ENCODE results near the gene PCDHGA4.
"Not testable (repeated sequence)": the region's sequence is repeated elsewhere in the genome, so short reads cannot be mapped to it uniquely, and the experiment has no call there.

PCDHGA4 gene

GRCh38 chr5:141354900-141355469 is at the start of gene PCDHGA4:
PCDHGA4 (plus strand) TSS chr5:141355021; CDS start chr5:141355108, 87 bp downstream.
- no peak for DNase-seq

GRCh38 chr5:141306630-141307029 is 48.2 kb upstream of the PCDHGA4 start:
- no peak for DNase-seq

GRCh38 chr5:141313711-141314110 is 41.1 kb upstream of the PCDHGA4 start:
- no peak for DNase-seq

- DNase-seq, result not testable (repeated sequence)
These were observed 37.9 kb upstream of the PCDHGA4 start for GRCh38 chr5:141316963-141317362.

GRCh38 chr5:141319202-141319601 is 35.6 kb upstream of the PCDHGA4 start:
- no peak for DNase-seq

DNA sequence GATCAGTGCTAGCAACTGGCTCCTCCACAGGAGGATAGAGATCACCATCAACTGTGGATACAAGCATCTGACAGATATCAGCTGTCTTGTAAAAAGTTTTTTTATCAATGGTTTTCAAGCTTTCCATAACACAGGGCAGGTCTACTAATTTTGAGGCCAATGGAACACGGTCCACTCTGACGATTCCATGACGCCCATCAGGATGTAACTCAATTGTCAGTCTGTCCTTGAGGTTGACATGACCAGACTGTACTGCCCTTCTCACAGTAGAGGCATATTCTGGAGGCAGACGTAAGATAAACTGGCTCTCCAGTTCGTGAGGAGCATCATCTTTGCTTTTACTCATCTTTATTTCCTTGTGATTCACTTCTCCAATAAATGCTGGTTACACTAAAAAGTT is 35.1 kb upstream of the PCDHGA4 start:
- DNase-seq, result no peak

DNA sequence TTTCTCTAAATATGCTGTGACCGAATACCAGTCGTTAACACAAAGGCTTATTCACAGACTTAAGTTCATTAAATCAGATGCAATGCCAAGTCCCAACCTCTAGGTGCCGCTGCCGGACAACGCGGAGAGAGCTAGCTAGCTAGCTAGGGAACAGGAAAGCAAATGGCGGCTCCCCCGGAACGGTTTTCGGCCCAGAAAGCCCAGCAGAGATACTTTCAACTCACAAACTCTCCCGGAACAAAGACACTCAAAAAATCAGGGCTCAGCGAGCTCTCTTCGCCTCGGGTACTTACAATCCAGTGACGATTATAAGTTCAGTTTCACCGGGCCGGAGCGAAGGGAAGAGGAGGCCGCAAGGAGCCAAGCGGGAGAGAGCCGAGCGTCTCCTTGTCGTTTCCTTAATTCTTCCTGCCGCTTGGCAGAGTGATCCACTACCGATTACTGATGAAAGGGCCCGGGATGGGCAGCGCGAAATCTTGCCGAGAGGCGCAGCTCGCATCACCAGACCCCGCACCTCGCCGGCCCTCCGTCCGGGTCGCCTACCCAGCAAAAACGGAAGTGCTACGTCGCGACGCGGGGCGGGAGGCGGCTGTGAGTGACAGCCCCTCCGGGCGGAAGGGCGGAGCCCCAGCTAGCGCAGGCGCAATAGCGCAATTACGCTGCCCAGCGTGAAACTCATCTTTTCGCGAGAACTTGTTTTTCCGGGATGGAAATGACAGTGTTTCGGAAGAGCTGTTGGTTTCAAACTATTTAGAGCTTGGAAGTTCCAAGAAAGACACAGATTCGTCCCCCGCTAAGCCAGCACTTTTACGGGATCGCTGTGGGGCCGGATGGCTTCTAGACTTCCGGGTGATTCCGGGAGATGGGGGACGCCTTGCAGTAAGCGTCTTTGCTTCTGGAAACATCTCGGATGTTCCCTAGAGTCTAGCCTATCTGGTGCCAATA is 34.3 kb upstream of the PCDHGA4 start, which contains the start of gene TAF7:
TSS of gene TAF7 (minus strand) at position 560 of the 945 bp plus-strand sequence. CDS start 740 bp downstream, outside the sequence.
- peak; percentile 91 to 95 for DNase-seq

GRCh38 chr5:141322261-141322660 is 32.6 kb upstream of the PCDHGA4 start:
- DNase-seq, result no peak

DNA sequence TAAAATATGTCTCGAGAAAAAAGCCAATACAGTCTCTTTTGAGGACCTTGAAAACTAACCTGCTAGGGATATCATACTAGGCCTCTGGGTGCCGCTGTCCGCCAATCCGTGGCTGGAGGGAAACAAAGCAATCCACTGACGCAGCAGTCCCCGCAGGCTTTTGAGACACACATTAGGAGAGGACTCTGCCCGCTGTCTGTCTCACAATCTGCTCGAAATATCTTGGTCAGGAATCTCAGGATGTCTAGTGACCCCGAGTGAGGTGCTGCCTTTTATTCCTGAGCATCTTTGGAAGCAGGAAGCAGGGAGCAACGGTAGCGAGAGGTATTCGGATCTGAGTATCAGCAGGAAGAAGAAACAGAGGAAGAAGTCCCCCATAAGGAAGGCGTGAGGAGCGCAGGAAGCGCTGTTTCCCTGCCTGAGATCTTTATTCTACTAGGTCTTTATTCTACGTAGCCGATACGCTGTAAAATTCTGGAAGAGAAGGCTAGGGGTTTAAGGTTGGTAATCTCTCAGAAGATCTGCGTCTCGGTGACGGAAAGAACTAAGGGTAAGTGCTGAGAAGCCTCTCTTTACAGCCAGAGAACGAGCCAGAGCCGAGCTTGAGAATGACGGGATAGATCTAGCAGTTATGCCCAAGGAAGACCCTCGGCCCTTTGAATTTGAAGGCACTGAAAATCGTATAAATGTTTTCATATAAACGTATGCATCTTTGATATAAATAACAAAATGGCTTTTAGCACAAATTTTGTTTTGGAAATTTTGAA is 28.6 kb upstream of the PCDHGA4 start:
- peak; percentile 71 to 75 for DNase-seq

GRCh38 chr5:141328231-141328630 is 26.6 kb upstream of the PCDHGA4 start:
- DNase-seq, result no peak

- peak in 1 of 2 experiments; percentile 25 for DNase-seq
These were observed 24.3 kb upstream of the PCDHGA4 start, which contains the start of gene PCDHGA1 for GRCh38 chr5:141330299-141331080. PCDHGA1 (plus strand) TSS chr5:141330514.

DNA sequence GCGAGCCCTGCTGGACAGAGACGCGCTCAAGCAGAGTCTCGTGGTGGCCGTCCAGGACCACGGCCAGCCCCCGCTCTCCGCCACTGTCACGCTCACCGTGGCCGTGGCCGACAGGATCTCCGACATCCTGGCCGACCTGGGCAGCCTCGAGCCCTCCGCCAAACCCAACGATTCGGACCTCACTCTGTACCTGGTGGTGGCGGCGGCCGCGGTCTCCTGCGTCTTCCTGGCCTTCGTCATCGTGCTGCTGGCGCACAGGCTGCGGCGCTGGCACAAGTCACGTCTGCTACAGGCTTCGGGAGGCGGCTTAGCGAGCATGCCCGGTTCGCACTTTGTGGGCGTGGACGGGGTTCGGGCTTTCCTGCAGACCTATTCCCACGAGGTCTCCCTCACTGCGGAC is 22.2 kb upstream of the PCDHGA4 start:
- DNase-seq, result not testable (repeated sequence)

GRCh38 chr5:141338538-141339306 is 16.1 kb upstream of the PCDHGA4 start, which contains the start of gene PCDHGA2:
PCDHGA2 (plus strand) TSS chr5:141338760.
- no peak for DNase-seq

- DNase-seq, result not testable (repeated sequence)
These were observed 14.0 kb upstream of the PCDHGA4 start for GRCh38 chr5:141340781-141341354.

GRCh38 chr5:141342773-141343172 is 12.0 kb upstream of the PCDHGA4 start:
- DNase-seq, result no peak

GRCh38 chr5:141343242-141343952 is 11.4 kb upstream of the PCDHGA4 start, which contains the start of gene PCDHGA3:
PCDHGA3 (plus strand) TSS chr5:141343829; CDS start chr5:141344034, 205 bp downstream.
- DNase-seq, result no peak

- DNase-seq, result no peak
These were observed 10.8 kb upstream of the PCDHGA4 start for GRCh38 chr5:141343953-141344463.

GRCh38 chr5:141345327-141345726 is 9.5 kb upstream of the PCDHGA4 start:
- DNase-seq, result no peak

DNA sequence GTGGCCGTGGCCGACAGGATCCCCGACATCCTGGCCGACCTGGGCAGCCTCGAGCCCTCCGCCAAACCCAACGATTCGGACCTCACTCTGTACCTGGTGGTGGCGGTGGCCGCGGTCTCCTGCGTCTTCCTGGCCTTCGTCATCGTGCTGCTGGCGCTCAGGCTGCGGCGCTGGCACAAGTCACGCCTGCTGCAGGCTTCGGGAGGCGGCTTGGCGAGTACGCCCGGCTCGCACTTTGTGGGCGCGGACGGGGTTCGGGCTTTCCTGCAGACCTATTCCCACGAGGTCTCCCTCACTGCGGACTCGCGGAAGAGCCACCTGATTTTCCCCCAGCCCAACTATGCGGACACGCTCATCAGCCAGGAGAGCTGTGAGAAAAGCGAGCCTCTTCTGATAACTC is 8.8 kb upstream of the PCDHGA4 start:
- not testable (repeated sequence) for DNase-seq

Measured in activated T-cell treated with anti-CD3 and anti-CD28 coated beads, Interleukin-2, amount 50 U/mL, for 48 hours (primary cell).